Retinal pigment epithelial cell (primary cell): ENCODE measurements around the gene ARSD.
A peak's percentile ranks its signal among the peaks of the same experiment; 100 is the strongest.

Experiments used
- DNase-seq: peaks from one replicate; pipeline ENCODE4 v3.0.0-alpha.2; 2010; ENCODE audit warnings: low read depth
- H3K4me3 ChIP-seq: 2 replicates; pipeline ENCODE4 v1.5.1; 2011; ENCODE audit warnings: mild to moderate bottlenecking, low read length, control low read depth, moderate library complexity
- TF ChIP-seq, protein P1 (sequence below): conservative IDR thresholded peaks from 2 replicates; pipeline ENCODE4 v1.5.1; 2011; ENCODE audit warnings: low read depth, low read length, control low read depth, inconsistent platforms

Gene ARSD

DNA sequence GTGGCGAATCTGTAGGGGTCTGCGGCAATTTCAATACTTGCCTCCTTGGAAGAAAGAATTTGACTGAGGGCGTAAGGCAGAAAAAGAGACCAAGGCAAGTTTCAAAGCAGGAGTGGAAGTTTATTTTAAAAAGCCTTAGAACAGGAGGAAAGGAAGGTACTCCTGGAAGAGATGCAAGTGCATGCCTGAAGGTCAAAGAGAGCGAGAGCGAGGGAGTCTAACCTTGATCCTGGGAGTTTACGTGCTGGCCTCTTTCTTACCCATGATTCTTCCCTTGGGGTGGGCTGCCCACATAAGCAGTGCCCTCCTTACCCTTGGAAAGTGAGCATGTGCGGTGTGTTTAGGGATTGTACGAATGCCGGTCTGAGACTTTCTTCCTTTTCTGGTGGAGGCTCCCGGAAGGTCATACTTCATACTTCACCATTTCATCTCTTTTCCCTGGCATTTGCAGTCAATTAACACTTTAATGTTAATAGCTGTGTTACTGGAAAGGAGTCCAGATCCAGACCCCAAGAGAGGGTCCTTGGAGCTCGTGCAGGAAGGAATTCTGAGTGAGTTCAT lies 40.0 kb downstream of the ARSD start:
- H3K4me3 ChIP-seq = no peak overlapping the region
- DNase-seq = no peak
- TF ChIP-seq, protein P1, sequence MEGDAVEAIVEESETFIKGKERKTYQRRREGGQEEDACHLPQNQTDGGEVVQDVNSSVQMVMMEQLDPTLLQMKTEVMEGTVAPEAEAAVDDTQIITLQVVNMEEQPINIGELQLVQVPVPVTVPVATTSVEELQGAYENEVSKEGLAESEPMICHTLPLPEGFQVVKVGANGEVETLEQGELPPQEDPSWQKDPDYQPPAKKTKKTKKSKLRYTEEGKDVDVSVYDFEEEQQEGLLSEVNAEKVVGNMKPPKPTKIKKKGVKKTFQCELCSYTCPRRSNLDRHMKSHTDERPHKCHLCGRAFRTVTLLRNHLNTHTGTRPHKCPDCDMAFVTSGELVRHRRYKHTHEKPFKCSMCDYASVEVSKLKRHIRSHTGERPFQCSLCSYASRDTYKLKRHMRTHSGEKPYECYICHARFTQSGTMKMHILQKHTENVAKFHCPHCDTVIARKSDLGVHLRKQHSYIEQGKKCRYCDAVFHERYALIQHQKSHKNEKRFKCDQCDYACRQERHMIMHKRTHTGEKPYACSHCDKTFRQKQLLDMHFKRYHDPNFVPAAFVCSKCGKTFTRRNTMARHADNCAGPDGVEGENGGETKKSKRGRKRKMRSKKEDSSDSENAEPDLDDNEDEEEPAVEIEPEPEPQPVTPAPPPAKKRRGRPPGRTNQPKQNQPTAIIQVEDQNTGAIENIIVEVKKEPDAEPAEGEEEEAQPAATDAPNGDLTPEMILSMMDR = no peak

DNA sequence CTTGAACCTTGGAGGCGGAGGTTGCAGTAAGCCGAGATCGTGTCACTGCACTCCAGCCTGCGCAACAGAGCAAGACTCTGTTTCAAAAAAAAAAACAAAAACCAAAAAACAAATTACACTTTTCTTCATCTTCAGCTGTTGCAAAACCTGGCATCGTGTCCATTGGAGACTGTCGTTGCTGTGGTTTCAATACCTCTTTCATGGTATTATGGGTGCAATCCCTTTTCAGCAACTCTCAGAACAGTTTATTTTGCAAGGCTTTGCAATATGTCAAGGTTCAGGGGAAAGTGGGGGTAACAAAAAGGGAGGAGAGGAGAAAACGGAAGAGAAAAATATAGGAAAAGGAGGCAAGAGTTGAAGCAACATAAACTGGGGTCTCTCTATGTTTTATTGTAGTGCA lies 40.8 kb downstream of the ARSD start:
- H3K4me3 ChIP-seq = no peak overlapping the region
- TF ChIP-seq, protein P1 = no peak

DNA sequence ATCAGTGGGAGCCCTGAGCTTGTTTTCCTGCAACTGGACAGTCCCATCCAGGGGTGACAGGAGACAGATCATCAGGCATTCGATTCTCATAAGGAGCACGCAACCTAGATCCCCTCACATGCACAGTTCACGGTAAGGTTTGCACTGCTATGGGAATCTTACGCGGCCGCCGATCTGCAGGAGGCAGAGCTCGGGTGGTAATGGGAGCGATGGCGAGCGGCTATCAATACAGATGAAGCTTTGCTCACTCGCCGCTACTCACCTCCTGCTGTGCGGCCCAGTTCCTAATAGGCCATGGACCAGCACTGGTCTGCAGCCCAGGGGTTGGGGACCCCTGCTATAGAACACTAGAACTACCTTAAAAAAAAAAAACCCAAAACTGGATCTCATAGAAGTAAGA lies 45.4 kb downstream of the ARSD start:
- DNase-seq = no peak
- H3K4me3 ChIP-seq = no peak overlapping the region
- TF ChIP-seq, protein P1 = no peak

More for the DNA sequence above, 40.8 kb downstream of the ARSD start:
- no peak for DNase-seq

DNA sequence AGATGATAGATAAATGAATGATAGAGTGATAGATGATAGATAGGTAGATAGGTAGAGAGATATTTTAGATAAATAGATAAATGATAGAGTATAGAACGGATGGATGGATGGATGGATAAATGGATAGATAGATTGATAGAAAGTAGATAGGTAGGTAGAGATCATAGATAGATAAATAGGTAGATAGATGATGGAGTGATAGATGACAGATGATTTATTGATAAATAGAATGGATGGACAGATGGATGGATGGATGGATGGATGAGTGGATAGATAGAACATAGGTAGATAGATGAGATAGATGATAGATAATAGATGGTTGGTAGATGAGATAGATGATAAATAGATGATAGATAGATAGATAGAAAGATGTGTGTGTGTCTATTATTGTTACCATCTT lies 49.5 kb downstream of the ARSD start:
- H3K4me3 ChIP-seq = no peak overlapping the region
- TF ChIP-seq, protein P1 = no peak
- no peak for DNase-seq

DNA sequence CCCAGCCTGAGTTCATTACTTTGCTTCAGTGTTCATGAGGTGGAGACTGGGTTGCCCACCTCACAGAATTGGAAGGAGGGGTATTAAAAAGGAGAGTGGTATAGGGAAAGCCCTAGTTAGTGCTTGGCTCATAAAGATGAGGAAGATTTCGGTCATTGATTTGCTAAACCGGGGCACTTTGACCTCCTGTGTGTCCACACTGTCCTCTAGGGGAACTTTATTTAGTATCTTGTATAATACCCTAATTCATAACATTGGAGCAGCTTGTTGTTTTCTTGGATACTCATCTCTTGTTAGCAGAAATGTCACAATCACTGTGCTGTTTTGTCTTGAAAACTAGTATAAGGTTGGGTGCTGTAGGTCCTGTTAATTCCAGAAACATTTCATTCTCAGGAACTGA lies 50.6 kb downstream of the ARSD start:
- no peak overlapping the region for H3K4me3 ChIP-seq
- no peak for DNase-seq
- TF ChIP-seq, protein P1 = no peak

DNA sequence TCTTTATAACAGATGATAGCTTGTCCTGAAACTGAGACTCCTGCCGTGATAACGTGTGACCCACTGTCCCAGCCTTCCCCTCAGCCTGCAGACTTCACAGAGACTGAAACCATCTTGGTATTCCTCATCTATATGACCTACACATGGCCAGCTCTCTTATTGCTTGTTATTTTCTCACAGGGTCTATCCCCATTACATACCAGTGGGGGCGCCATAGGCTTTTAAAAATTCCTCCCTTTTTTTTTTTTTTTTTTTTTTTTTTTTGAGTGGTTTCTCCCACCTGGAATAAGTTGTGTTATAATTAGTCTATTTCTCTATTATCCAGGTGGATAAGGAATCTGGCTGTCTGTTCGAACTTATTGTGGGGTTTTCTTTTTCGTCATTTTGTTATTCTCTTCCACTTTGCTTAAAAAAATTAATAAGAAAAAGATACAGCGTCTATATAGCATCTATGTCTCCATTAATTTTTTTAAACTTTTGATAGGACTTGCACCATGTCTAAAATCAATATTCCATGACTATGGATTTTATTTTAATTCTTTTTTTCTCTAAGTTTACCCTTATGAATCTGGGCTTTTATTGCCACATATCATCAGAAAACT lies 53.2 kb downstream of the ARSD start:
- H3K4me3 ChIP-seq = no peak overlapping the region
- no peak for DNase-seq
- TF ChIP-seq, protein P1 = peak; percentile 57

DNA sequence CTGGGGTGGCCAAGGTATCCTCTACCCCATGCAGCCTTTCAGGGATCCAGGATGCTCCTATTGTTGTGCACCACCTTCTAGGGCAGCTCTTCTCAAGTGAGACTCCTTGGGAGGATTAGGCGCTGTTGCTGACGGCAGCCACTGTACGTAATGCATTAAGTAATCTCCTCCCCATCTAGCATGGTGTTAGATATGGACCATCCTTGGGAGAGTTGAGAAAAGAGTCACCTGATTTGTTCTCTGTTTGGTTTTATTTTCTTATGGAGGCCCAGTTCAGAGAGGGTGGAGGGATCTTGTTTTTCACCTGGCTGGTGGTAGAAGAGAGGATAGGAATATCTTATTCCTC lies 54.0 kb downstream of the ARSD start:
- TF ChIP-seq, protein P1 = no peak
- no peak for DNase-seq
- no peak overlapping the region for H3K4me3 ChIP-seq
